Activated CD4-positive, CD25-positive, alpha-beta regulatory T cell (primary cell): ENCODE results near the gene GRAMD2A.
"Not testable (repeated sequence)": the region's sequence is repeated elsewhere in the genome, so short reads cannot be mapped to it uniquely, and the experiment has no call there.

ENCODE experiments used
- DNase-seq, 4 experiments: peaks; one replicate each; lab custom pipeline; 2025; lab: John Stamatoyannopoulos, UW

The GRAMD2A gene

GRCh38 chr15:72184165-72184811, 13.3 kb downstream of the GRAMD2A start:
- no peak for DNase-seq

GRCh38 chr15:72183781-72184164, 13.8 kb downstream of the GRAMD2A start:
- no peak for DNase-seq

- DNase-seq, result no peak
Observed at GRCh38 chr15:72182673-72183072, 14.9 kb downstream of the GRAMD2A start.

GRCh38 chr15:72182244-72182643, 15.3 kb downstream of the GRAMD2A start:
- no peak for DNase-seq

GRCh38 chr15:72180761-72181324, 16.7 kb downstream of the GRAMD2A start:
- DNase-seq, result no peak

GRCh38 chr15:72179950-72180581, 17.5 kb downstream of the GRAMD2A start:
- DNase-seq, result no peak

- no peak for DNase-seq
Observed at GRCh38 chr15:72178976-72179585, 18.5 kb downstream of the GRAMD2A start.

GRCh38 chr15:72176743-72177142, 20.8 kb downstream of the GRAMD2A start:
- DNase-seq, result no peak

- DNase-seq, result no peak
Observed at GRCh38 chr15:72176159-72176558, 21.4 kb downstream of the GRAMD2A start.

- DNase-seq, result no peak
Observed at GRCh38 chr15:72175186-72176044, 22.2 kb downstream of the GRAMD2A start.

GRCh38 chr15:72174551-72175165, 22.9 kb downstream of the GRAMD2A start:
- DNase-seq, result no peak

- no peak for DNase-seq
Observed at GRCh38 chr15:72173864-72174550, 23.6 kb downstream of the GRAMD2A start.

GRCh38 chr15:72173401-72173800, 24.2 kb downstream of the GRAMD2A start:
- no peak for DNase-seq

- no peak for DNase-seq
Observed at GRCh38 chr15:72172796-72173195, 24.8 kb downstream of the GRAMD2A start.

- not testable (repeated sequence) for DNase-seq
Observed at GRCh38 chr15:72171978-72172377, 25.6 kb downstream of the GRAMD2A start.

GRCh38 chr15:72170691-72171090, 26.9 kb downstream of the GRAMD2A start:
- no peak for DNase-seq

- DNase-seq, result no peak
Observed at GRCh38 chr15:72169921-72170611, 27.5 kb downstream of the GRAMD2A start.

- DNase-seq, result no peak
Observed at GRCh38 chr15:72169236-72169920, 28.2 kb downstream of the GRAMD2A start.

GRCh38 chr15:72168808-72169190, 28.8 kb downstream of the GRAMD2A start:
- DNase-seq, result no peak
